HS-5 (cell line): ENCODE data around the gene C10orf67.
"Not testable (repeated sequence)": the region's sequence is repeated elsewhere in the genome, so short reads cannot be mapped to it uniquely, and the experiment has no call there.

Source experiments
- DNase-seq: peaks from one replicate; pipeline ENCODE4 v3.0.0-alpha.2; 2012; ENCODE audit warnings: low read depth

The C10orf67 gene

GRCh38 chr10:23344241-23344841, at the start of gene C10orf67:
Gene C10orf67 (minus strand): TSS chr10:23344797. CDS start chr10:23344774, 23 bp downstream.
- DNase-seq, result no peak

GRCh38 chr10:23391821-23392220, 47.2 kb upstream of the C10orf67 start:
- DNase-seq, result no peak

- DNase-seq, result no peak
Observed at GRCh38 chr10:23390809-23391208, 46.2 kb upstream of the C10orf67 start.

GRCh38 chr10:23390408-23390807, 45.8 kb upstream of the C10orf67 start:
- DNase-seq, result not testable (repeated sequence)

GRCh38 chr10:23387516-23387915, 42.9 kb upstream of the C10orf67 start:
- not testable (repeated sequence) for DNase-seq

- DNase-seq, result no peak
Observed at GRCh38 chr10:23386052-23386451, 41.5 kb upstream of the C10orf67 start.

GRCh38 chr10:23384364-23384763, 39.8 kb upstream of the C10orf67 start:
- no peak for DNase-seq

GRCh38 chr10:23383637-23384036, 39.0 kb upstream of the C10orf67 start:
- no peak for DNase-seq

- DNase-seq, result no peak
Observed at GRCh38 chr10:23381298-23382040, 36.9 kb upstream of the C10orf67 start.

- DNase-seq, result no peak
Observed at GRCh38 chr10:23379686-23380085, 35.1 kb upstream of the C10orf67 start.

GRCh38 chr10:23376229-23376655, 31.6 kb upstream of the C10orf67 start:
- DNase-seq, result no peak

GRCh38 chr10:23375366-23375765, 30.8 kb upstream of the C10orf67 start:
- no peak for DNase-seq

GRCh38 chr10:23373156-23373555, 28.6 kb upstream of the C10orf67 start:
- no peak for DNase-seq

GRCh38 chr10:23371073-23371472, 26.5 kb upstream of the C10orf67 start:
- no peak for DNase-seq

GRCh38 chr10:23370106-23370505, 25.5 kb upstream of the C10orf67 start:
- DNase-seq, result no peak

- no peak for DNase-seq
Observed at GRCh38 chr10:23368816-23369640, 24.4 kb upstream of the C10orf67 start.

- no peak for DNase-seq
Observed at GRCh38 chr10:23367896-23368595, 23.4 kb upstream of the C10orf67 start.

- DNase-seq, result not testable (repeated sequence)
Observed at GRCh38 chr10:23365417-23366030, 20.9 kb upstream of the C10orf67 start.

- no peak for DNase-seq
Observed at GRCh38 chr10:23364378-23364777, 19.8 kb upstream of the C10orf67 start.

GRCh38 chr10:23363793-23364135, 19.2 kb upstream of the C10orf67 start:
- DNase-seq, result no peak

- DNase-seq, result no peak
Observed at GRCh38 chr10:23362879-23363792, 18.5 kb upstream of the C10orf67 start.
